Endodermal cell (in vitro differentiated cells): ENCODE results near the gene SLC66A2. TPM values are rescaled to one million over a fixed set of nuclear protein-coding genes. Genes with fewer than 3 reads are reported as not detected.

ENCODE experiments used
- DNase-seq: peaks from one replicate; pipeline ENCODE4 v3.0.0-alpha.2; 2017
- H3K27ac ChIP-seq: 2 replicates; pipeline ENCODE4 v1.5.1; 2013; ENCODE audit warnings: mild to moderate bottlenecking, low read depth, low read length, moderate library complexity
- H3K27me3 ChIP-seq: 2 replicates; pipeline ENCODE4 v1.6.1; 2013; ENCODE audit warnings: mild to moderate bottlenecking, low read length, moderate library complexity; ENCODE audit not compliant: insufficient read depth, control insufficient read depth, poor library complexity, severe bottlenecking
- H3K36me3 ChIP-seq: 2 replicates; pipeline ENCODE4 v1.7.0; 2013; ENCODE audit warnings: mild to moderate bottlenecking, low read length, moderate library complexity; ENCODE audit not compliant: control insufficient read depth, insufficient read depth
- H3K4me1 ChIP-seq: one replicate; pipeline ENCODE4 v1.7.0; 2013; ENCODE audit warnings: low read length; ENCODE audit not compliant: control insufficient read depth, insufficient read depth
- H3K4me3 ChIP-seq: 2 replicates; pipeline ENCODE4 v1.5.1; 2013; ENCODE audit warnings: mild to moderate bottlenecking, low read length, moderate library complexity
- H3K9ac ChIP-seq: 2 replicates; pipeline ENCODE4 v1.6.1; 2013; ENCODE audit warnings: mild to moderate bottlenecking, low read length, moderate library complexity; ENCODE audit not compliant: poor library complexity, severe bottlenecking; ENCODE audit errors: extremely low read depth
- H3K9me3 ChIP-seq: 2 replicates; pipeline ENCODE4 v1.6.1; 2013; ENCODE audit warnings: mild to moderate bottlenecking, low read length, moderate library complexity; ENCODE audit not compliant: control insufficient read depth
- H3K27ac Mint-ChIP-seq: 2 replicates; pipeline ENCODE4 v1.8.0; 2020; ENCODE audit warnings: mixed read lengths
- H3K27me3 Mint-ChIP-seq: 2 replicates; pipeline ENCODE4 v1.8.0; 2021; ENCODE audit warnings: mild to moderate bottlenecking, mixed read lengths; ENCODE audit not compliant: insufficient read depth
- H3K36me3 Mint-ChIP-seq: 2 replicates; pipeline ENCODE4 v1.8.0; 2020; ENCODE audit warnings: low read depth, mixed read lengths
- H3K4me1 Mint-ChIP-seq: 2 replicates; pipeline ENCODE4 v1.8.0; 2020; ENCODE audit warnings: mixed read lengths
- H3K4me3 Mint-ChIP-seq: 2 replicates; pipeline ENCODE4 v1.8.0; 2020; ENCODE audit warnings: mild to moderate bottlenecking, moderate library complexity, mixed read lengths
- H3K9me3 Mint-ChIP-seq: 2 replicates; pipeline ENCODE4 v1.8.0; 2020; ENCODE audit warnings: mild to moderate bottlenecking, mixed read lengths
- WGBS, 2 experiments: methylation state at CpG; one replicate each; pipeline versions ENCODE4 v1.1.5 to v1.1.7; 2013; ENCODE audit warnings: missing lambda C conversion rate in 2 of 2, mixed read lengths in 1 of 2; ENCODE audit not compliant: insufficient coverage in 1 of 2, insufficient read length in 1 of 2; 5-methylcytosine and 5-hydroxymethylcytosine counted together
- total RNA-seq, 2 donors: library from RNA; stranded (reverse); fragmentation: NEBNext Ultra II Directional in 1 of 2; extraction: Animal tissue kit (Norgen Biotek cat#: 25700) in 1 of 2; gene quantifications; 2 replicates in 1 of 2; 3 replicates in 1 of 2; pipeline ENCODE4 v1.2.1, GENCODE V29; 2021
- TF ChIP-seq, protein P1 (sequence below): fragments of 200-600 bp; sonication (generic); conservative IDR thresholded peaks from 2 replicates; pipeline ENCODE4 v1.5.0; 2021; ENCODE audit warnings: antibody characterized with exemption, mild to moderate bottlenecking

SLC66A2 gene
- total RNA-seq, 2 donors from 2014 or later = 30.3 to 32.4 TPM

DNA sequence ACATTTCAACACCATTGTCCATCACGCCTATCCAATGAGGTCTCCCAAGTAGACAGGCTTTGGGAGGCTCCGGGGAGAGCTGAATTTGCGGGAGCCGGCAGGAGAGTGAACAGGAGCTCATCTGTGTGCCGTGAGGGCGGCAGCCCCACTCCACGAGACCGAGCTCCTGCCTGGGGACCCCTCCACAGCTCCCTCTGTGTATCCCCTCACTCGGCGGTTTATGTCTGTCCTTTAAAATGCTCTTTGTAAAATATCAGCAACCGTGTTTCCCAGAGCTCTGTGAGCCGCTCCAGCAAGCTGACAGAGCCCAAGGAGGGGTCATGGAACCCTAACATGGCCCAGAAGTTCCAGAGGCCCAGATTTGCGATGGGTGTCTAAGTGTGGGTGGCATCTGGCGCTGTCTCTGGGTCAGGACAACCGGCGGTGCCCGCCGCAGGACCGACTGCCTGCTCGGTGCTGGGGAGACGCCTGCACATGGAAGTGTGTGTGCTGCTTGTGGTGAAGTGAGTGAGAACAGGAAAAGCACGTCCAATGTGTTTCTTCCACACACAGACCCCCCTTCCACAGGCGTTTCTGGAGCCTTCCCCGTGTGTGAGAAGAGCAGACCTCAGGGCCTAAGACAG, 34.8 kb downstream of the SLC66A2 start:
- Histone ChIP-seq H3K27ac (no peak overlapping the region), H3K36me3 (peaks cover 15% of the 10 kb centered on the region), H3K9ac (no peak overlapping the region), H3K9me3 (no peaks in the 10 kb centered on the region), H3K27me3 (no peaks in the 10 kb centered on the region), H3K4me3 (no peak overlapping the region), H3K4me1 (no peaks in the 10 kb centered on the region)
- no peak overlapping the region for H3K4me3 Mint-ChIP-seq
- whole genome bisulfite sequencing, 2 experiments = 96% methylated on average over 17 to 23 of the region's 24 CpGs
- H3K4me1 Mint-ChIP-seq = peaks cover 5% of the 10 kb centered on the region
- H3K36me3 Mint-ChIP-seq = peaks cover 40% of the 10 kb centered on the region
- DNase-seq = peak; percentile 32
- H3K27ac Mint-ChIP-seq = no peak overlapping the region
- TF ChIP-seq, protein P1, sequence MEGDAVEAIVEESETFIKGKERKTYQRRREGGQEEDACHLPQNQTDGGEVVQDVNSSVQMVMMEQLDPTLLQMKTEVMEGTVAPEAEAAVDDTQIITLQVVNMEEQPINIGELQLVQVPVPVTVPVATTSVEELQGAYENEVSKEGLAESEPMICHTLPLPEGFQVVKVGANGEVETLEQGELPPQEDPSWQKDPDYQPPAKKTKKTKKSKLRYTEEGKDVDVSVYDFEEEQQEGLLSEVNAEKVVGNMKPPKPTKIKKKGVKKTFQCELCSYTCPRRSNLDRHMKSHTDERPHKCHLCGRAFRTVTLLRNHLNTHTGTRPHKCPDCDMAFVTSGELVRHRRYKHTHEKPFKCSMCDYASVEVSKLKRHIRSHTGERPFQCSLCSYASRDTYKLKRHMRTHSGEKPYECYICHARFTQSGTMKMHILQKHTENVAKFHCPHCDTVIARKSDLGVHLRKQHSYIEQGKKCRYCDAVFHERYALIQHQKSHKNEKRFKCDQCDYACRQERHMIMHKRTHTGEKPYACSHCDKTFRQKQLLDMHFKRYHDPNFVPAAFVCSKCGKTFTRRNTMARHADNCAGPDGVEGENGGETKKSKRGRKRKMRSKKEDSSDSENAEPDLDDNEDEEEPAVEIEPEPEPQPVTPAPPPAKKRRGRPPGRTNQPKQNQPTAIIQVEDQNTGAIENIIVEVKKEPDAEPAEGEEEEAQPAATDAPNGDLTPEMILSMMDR = no peak
- H3K27me3 Mint-ChIP-seq = no peaks in the 10 kb centered on the region
- H3K9me3 Mint-ChIP-seq = no peaks in the 10 kb centered on the region

DNA sequence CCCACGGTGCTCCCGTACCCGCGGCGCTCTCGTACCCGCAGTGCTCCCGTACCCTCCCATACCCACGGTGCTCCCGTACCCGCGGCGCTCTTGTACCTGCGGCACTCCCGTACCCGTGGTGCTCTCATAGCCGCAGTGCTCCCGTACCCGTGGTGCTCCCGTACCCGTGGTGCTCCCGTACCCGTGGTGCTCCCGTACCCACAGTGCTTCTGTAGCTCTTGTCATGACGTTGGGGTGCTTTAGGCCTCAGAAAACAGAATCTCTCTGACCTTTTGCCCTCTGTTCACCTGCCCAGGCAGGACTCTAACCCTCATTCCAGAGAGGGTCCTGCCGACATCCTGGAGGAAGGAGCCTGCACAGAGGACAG, 35.3 kb downstream of the SLC66A2 start:
- no peak overlapping the region for H3K4me3 ChIP-seq
- no peak overlapping the region for H3K27ac Mint-ChIP-seq
- peaks cover 5% of the 10 kb centered on the region for H3K4me1 Mint-ChIP-seq
- H3K4me3 Mint-ChIP-seq = no peak overlapping the region
- H3K9ac ChIP-seq = no peak overlapping the region
- no peaks in the 10 kb centered on the region for H3K27me3 ChIP-seq
- no peaks in the 10 kb centered on the region for H3K9me3 ChIP-seq
- H3K4me1 ChIP-seq = no peaks in the 10 kb centered on the region
- no peak for DNase-seq
- TF ChIP-seq, protein P1 = no peak
- peaks cover 15% of the 10 kb centered on the region for H3K36me3 ChIP-seq
- WGBS, 2 experiments = 86 to 93% methylated on average over 5 to 19 of the region's 26 CpGs
- no peaks in the 10 kb centered on the region for H3K9me3 Mint-ChIP-seq
- no peak overlapping the region for H3K27ac ChIP-seq
- no peaks in the 10 kb centered on the region for H3K27me3 Mint-ChIP-seq
- peaks cover 40% of the 10 kb centered on the region for H3K36me3 Mint-ChIP-seq

DNA sequence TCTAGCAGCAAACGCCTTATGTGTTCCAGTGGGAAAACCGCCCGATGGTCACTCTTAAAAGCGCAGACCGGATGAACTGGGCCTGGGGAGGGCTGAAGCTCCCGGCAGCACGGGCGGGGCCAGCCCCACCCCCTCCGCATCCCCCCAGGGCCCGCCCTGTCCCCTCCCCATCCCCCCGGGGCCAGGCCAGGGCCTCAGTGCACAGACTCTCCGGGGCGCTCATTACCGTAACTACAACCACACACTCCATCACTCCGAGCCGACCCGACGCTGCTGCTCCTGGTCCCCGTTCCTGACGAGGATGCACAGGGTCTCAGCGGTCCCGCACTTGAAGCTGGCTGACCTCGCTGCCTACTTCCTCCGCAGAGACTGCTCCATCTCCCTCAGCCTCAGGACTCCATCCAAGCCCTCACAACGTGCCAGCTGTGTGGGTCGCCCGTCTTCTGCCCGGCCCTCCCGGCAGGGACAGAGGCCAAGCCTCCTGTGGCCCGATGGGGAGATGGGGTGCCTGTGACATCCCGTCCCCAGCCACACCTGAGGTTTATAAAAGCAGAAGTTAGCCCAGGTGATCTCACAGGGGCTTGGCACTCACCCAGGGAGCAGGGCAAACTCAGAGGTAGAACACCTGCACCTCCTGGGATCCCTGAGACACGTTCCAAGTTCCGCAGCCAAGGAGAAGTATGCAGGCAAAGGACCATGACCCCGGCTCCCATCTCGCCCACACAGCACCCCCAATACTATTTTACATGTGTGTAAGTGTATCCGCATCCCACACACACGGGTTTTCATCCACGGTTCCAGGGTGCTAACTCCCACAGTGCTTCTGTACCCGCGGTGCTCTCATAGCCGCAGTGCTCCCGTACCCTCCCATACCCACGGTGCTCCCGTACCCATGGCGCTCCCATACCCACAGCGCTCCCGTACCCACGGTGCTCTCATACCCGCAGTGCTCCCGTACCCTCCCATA, 36.0 kb downstream of the SLC66A2 start:
- Histone ChIP-seq H3K4me1 (no peaks in the 10 kb centered on the region), H3K27ac (no peak overlapping the region), H3K9ac (no peak overlapping the region), H3K9me3 (no peaks in the 10 kb centered on the region), H3K36me3 (peaks cover 15% of the 10 kb centered on the region), H3K27me3 (no peaks in the 10 kb centered on the region), H3K4me3 (no peak overlapping the region)
- H3K27ac Mint-ChIP-seq = no peak overlapping the region
- H3K9me3 Mint-ChIP-seq = no peaks in the 10 kb centered on the region
- peaks cover 40% of the 10 kb centered on the region for H3K36me3 Mint-ChIP-seq
- 92% methylated on average over 36 to 46 of the region's 50 CpGs for WGBS, 2 experiments
- peak; percentile 35 for DNase-seq
- H3K27me3 Mint-ChIP-seq = no peaks in the 10 kb centered on the region
- TF ChIP-seq, protein P1 = no peak
- peaks cover 5% of the 10 kb centered on the region for H3K4me1 Mint-ChIP-seq
- no peak overlapping the region for H3K4me3 Mint-ChIP-seq
